HG03565 (cell line): ENCODE results near the gene NPSR1.
"Not testable (repeated sequence)": the region's sequence is repeated elsewhere in the genome, so short reads cannot be mapped to it uniquely, and the experiment has no call there.

Source experiments
- ATAC-seq: cut with Tn5 transposase; IDR thresholded peaks from one replicate; pipeline ENCODE4 v1.9.1; 2021; ENCODE audit warnings: mild to moderate bottlenecking, moderate library complexity; ENCODE audit not compliant: unreplicated experiment

NPSR1 gene

DNA sequence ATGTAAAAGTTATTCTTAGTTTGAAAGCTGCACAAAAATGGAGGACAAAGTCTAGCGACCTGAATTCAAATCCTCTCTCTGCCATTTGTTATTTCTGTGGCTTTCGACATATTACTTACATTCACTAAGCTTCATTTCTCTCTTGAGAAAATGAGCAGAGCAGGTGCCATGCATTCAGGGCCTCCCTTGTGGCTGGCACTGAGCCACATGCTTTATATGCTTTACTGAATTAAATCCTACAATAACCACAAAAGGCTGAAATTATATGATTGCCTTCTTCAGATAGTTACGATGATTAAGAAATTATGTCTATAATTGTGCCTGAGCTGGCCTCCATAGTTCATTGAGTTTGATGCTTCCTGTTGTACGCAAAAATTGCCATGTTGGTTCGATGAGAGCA, 98.7 kb downstream of the NPSR1 start:
- no peak for ATAC-seq

DNA sequence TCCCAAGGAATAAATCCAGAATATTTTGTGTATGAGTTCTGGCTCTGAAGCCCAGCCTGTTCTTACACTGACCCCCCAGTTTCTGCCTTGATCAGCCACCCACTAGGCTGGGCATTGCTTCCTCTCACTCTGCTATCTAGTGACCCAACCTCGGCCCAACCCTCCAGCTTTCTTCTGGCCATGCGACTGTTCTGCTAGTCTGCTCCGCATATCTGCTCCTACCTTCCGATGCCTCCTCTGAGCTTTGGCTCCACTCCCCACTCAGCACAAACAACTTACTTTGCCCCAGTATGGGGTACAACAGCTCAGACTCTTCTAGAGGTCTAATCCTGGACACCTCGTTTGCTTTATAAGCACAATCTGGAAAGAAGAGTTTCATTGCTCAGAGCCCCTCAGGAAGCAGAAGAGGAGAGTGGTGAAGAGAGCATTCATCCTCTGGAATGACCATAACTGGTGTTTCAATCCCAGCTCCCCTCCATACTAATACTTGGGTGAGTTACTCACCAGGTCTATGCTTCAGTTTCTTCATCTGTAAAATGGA, 99.6 kb downstream of the NPSR1 start:
- ATAC-seq: no peak

DNA sequence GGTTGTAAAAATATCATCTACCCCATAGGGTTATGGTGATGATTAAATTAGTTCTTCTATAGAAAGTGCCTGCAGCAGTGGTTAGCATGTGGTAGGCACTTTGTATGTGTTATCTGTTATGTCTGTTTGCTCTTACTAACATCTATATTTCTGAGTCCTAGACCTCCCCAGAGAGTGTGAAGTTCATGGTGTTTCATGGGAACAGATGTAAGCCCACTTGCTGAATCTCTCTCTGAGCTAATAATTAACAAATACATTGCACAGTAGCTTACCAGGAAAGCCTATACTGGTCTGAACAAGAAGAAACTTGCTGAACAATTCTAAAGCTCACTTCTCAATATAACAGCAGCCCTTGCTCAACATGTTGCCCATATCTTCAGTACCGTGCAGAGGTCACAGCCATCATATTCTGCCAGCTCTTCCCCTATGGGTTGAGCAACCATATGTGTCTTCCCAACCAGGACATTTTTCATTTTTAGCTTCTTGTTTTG, 100.1 kb downstream of the NPSR1 start:
- no peak for ATAC-seq

DNA sequence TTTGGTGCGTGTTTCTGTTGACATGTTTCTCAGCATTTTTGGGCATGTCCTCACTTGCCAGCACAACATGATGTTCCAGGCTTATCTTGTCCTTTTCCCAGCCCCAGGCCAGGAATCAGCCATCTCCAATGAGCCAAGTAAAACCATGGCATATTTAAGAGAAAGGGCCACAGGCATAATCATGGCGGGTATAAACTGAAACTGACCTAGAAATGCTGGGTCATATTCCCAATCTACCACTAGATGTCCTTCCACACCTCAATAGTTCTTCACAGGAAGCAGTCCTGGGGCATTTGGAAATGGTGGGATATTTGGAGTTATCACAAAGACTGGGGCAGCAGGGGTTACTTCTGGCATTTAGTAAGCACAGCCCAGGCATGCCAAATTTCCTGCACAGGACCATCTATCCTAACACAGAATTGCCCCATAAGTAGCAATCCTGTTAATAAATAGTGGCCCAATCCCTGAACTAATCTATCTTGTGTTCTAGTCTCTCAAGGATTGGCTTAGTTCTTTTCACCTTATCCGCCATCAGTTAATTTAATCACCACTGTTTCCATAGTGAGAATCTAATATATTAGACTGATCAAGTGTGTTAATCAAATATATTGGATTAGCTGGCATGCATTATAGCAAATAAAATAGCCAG, 101.6 kb downstream of the NPSR1 start:
- ATAC-seq: no peak

DNA sequence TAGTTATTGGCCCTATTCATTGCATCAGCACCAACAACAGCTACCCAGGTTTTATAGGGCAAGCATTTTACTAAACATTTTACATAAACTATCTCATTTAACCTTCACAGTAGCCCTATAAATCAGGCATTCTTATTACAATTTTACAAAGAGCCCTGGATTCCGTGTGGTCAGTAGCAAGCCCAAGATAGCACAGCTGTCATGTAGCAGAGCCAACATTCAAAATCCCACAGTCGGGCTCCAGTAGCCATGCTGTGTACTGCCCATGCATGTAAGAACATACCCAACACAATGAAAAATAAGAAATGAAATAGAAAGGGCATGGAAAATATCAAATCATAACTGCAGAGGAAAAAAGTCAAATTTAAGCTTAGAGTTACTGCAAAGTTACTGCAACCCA, 102.3 kb downstream of the NPSR1 start:
- ATAC-seq: no peak

DNA sequence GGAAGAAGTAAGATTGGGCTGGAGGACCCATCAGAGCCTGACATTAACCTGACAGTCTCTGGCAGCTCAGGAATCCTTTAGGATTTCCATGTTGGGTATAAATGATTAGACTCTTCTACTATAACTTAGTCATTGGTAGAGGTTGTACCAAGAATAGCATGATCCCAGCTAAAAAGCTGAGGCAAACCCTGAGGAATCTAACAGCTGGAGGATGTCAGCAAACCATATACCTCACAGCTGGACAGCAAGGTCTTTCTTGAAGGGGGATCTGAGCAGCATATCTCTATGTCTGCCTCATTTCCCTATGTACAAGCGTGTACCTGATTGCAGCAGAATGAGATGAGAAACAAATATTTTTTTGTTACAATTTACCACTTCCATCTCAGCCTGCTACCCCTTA, 103.2 kb downstream of the NPSR1 start:
- ATAC-seq: no peak

DNA sequence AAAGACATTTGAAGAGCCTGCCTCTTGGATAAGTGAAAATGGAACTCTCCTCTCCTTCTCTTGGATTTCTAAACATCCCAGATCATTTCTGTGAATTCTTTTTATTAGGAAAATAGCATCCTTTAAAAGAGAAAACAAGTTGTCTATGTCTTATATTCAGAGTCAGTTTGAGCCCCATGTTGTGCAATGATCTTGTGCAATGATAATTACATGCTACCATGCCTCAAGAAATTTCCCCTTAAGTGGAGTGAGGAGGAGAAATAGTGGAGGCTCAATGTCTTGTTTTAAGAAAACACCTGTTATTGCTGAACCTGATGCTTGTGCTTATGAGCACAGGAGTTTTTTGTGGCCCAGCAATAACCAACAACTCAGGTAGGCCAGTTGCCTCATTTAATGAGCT, 103.6 kb downstream of the NPSR1 start:
- ATAC-seq: no peak

DNA sequence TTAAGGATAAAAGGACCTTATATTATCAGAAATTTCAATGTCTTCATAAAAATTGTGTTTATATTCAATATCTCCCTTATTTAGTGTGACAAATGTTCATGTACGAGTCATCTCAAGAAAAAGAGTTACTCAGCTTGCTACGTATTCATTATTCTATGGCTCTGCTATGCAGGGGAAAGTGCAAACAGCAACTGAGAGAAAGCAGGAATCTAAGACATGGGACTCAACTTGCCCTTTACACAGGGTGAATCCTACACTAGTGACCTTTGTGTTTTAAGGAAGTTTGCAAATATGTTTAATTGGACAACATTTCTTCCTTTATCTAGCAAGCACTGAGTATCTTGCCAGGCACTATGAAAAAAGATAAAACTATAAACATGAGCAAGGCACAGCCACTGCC, 104.7 kb downstream of the NPSR1 start:
- ATAC-seq: no peak

DNA sequence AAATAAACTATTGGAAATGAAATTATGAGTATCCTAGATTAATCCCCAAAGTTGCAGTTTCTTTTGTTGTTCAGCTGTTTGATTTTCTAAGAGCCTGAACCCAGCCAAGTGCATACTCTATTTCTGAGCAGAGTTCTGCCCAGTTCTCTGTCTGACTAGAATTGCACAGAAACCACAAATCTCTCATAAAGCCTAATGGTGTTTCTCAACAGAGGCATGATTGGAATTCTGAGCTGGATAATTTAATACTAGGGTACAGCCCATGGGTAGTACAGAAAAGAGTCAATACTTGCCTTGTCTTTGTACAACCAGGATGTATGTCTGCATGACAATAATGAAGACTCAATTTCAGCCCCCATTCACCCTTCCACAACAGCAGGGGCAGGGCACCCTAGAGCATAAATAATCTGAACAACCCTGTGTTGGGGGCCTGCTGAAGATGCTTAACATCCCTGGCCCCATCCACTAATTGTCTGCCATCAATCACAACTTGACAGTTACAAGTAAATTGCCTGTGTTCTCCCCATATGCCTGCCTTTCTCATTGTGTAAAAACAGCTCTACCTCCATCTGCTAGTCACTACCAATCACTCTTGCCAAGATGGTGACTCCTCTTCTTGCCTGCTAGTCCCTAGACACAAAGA, 114.4 kb downstream of the NPSR1 start:
- ATAC-seq: no peak

DNA sequence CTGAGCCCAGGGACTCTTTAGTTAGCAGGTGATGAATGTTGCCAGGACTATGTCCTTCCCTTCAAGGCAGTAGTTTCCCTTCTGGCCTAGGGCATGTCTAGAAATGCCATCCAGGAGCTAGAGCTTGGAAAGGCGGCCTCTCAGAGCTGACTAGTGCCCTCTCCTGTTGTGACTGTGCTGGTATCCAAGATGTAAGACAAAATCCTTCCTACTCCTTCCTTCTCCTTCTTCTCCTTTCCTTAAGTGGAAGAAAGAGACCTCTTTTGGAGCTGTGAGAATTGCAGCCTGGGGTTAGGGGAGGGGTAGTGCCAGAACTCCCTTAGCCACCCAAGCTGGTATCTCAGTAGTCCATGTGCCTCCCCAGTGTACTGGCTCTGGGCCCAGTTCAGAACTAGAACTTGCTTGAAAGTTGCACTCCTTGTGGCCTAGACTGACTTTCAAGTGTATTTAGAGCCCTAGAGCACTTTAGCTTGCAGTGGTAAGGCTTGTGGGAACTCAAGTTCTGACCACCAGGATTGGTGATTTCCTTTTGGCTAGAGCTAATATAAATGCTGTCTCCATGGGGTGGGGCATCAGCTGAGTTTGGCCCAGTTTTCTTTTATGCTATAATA, 118.8 kb downstream of the NPSR1 start:
- ATAC-seq: no peak

DNA sequence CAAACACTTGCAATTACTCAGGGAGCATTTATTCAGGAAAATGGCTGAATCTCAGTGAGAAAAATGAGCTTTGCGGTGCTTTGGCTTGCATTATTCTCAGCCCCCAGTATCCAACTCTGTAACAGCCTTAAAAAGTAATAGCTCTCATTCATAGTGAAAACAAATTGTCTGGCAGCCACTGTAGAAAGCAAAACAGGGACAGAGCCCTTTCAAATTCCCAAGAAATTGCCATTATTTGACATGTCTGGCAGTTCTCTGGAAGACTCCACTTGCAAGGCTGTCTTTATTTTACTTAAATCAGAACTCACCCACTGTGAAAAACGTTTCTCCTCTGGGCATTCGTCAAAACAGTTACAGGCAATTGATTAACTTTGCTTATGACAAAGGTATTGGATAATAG, 122.5 kb downstream of the NPSR1 start:
- no peak for ATAC-seq

DNA sequence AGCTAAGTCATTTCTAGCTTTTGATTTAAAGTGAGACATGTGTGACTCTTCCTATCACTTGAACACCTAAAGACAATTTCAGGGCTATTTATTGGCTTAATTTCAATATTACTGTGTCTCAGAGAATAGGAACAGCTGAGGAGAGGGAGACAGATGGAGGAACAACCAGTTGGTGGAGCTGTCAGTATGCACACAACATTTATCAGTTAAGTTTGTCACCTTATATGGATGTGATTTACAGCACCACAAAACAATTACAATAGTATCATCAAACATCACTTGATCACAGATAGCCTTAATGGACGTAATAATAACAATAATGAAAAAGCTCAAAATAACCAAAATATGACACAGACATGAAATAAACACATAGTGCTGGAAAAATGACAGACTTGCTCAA, 129.6 kb downstream of the NPSR1 start:
- no peak for ATAC-seq

DNA sequence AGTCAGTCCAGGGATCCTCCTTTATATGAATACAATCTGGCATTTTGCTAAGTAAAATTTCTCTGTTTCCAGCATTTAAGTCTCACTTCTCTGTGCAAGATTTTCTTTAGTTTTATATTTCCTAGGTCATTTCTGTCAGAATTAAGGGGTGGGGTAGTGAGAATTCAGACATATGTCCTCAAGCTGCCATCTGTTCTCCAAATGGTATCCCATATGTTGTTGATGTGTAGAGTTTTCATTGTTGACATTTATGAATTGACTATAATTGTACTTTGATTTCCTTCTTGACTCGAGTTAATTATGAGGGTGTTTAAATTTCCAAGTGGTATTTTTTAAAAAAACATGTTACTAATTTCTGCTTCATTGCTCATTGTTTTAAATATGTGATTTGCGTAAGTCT, 148.8 kb downstream of the NPSR1 start:
- no peak for ATAC-seq

DNA sequence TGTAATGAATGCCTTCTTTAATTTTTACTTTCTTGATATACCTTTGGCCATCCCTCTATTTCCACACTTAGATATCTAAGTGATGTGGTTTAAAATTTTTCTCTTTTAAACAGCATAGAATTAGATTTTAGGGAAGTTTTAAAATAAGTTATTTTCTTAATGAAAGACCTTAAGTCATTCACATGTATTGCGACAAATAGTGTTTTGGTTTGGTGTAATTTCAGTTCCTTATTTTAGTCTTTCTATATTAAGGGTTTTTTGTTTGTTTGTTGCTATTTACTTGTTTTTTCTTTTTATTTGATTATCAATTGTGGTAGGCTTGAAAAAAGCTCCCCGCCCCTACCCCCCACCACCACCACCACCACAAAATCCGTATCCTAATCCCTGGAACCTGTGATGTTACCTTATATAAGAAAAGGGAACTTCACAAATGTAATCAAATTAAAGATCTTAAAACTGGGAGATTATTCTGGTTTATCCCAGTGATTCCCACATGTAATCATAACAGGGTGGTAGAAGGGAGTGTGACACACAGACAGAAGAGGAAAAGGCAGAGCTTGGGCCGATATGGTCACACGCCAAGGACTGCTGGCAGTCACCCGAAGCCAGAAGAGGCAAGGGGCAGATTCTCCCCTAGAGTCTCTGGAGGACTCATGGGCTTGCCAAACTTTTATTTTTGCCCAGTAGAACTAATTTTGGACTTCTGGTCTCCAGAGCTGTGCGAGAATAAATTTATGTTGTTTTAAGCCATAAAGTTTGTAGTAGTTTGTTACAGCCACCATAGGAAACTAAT, 149.7 kb downstream of the NPSR1 start:
- ATAC-seq: no peak

DNA sequence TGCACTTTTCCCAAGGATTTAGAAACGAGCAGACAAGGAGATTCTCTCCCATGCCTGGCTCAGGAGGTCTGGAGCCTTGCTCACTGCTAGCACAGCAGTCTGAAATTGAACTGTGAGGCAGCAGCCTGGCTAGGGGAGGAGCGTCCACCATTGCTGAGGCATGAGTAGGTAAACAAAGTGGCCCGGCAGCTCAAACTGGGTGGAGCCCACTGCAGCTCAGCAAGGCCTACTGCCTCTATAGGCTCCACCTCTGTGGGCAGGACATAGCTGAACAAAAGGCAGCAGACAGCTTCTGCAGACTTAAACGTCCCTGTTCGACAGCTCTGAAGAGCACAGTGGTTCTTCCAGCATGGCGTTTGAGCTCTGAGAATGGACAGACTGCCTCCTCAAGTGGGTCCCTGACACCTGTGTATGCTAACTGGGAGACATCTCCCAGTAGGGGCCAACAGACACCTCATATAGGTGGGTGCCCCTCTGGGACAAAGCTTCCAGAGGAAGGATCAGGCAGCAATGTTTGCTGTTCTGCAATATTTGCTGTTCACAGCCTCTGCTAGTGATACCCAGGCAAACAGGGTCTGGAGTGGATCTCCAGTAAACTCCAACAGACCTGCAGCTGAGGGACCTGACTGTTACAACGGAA, 156.3 kb downstream of the NPSR1 start:
- ATAC-seq: not testable (repeated sequence)

DNA sequence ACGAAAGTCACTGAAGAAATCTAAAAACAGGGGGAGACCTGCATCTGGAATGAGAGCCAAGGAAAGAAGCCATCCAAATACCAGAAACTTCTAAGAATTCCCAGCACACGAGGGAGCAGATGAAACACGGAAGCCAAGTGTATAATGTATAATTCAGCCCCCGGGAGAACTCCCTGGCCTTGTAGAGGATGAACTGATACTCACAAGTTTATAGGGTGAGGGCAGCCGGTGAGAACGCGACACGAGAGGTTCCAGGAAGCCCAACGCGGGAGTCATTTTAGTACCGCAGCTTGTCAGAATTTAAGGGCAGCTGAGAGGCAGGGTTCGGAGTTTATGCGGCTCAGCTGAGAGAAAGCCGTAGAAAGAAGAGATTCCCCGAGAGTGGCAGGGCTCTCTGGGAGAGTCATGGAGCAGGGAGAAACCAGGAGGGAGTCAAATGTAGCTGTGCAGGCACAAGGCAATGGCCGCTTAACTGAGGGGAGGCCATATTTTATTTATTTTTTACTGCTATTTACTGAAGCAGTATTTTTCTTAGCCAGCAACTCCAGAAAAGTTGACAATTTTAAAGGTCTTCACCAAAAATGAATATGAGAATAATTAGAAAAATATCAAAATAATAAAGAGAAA, 164.0 kb downstream of the NPSR1 start:
- ATAC-seq: no peak

DNA sequence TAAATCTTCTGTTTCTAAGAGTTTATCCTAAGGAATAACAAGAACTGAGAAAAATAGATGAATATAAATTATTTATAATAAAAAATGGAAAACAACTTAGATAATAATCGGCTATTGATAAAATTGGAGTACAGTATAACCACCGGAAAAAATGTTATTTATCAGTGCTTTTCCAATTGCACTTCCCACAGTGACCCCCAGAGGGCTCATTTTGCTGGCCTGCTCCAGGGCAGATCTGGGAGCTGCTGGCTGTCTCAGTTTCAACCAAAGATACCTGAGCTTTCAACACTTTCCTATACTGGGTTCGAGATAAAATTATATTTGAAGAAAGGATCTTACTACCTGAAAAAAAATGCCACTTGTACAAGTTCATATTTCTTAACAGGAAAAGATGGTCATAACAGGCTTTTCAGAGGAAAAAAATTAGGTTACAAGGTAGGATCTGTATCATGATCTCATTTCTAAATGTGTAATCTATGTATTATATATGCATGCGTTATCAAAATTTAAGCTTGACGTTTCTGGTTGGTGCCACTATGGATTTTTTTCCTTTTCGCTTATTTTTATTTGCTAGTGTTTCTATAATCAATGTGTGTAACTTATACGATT, 165.7 kb downstream of the NPSR1 start:
- ATAC-seq: peak; percentile 92

DNA sequence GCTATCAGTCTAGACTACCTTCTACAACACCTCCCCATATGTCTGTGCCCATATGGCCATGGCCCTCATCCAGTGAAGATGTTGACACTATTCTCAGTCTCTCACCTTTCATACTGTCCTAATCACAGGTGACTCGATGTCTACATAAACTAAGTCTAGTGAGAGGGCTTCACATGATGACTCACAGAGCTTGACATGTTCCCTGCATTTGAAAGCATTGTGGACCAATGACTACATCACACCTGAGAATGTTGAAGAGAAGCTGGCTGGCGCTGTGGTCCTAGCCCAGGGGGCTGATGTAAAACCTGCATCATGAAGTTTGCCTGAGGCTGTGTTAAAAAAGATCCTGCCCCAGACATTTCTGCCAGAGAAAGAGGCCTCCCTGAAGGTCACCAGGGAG, 167.2 kb downstream of the NPSR1 start:
- no peak for ATAC-seq

DNA sequence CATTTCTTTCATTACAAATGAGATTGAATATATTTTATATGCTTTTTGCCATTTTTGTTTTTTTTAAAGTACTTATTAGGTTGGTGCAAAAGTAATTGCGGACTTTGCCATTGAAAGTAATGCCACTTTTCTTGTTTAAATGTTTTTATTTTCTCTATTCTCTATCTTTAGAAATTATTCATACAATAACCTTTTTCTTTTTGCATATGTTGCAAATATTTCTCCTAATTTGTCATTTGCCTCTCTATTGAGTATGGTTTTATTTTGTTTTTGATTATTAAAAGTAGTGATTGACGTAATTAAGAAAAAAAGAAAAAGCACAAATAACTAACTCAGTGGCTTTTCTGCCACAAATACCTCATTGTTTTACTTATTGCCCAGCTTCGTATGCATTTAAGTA, 172.4 kb downstream of the NPSR1 start:
- ATAC-seq: no peak

DNA sequence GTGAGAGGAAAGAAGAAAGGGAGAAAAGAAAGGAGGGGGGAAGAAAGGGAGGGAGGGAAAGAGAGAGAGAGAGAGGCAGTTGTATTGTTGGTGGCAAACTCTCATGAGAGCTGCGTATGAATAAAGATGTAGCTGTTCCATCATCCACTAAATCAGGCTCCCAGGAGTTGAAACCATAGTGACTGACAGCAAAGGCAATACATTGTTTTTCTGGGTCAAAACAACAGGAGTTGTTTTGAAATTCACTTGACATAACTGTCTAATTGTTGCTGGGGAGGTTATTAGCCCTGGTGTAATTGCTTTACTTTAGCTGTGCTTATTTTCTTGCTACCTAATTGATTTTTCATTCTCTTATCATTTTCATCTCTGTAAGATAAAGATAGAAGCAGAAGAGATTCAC, 173.4 kb downstream of the NPSR1 start:
- ATAC-seq: no peak
